Stimulated activated CD8-positive, alpha-beta memory T cell treated with anti-CD3 and anti-CD28 coated beads, Interleukin-2, amount 100 ng/mL, for 48 hours (primary cell): ENCODE data around the gene TRPC1.
"Not testable (repeated sequence)": the region's sequence is repeated elsewhere in the genome, so short reads cannot be mapped to it uniquely, and the experiment has no call there.

Experiments used
- DNase-seq, 2 donors: peaks; one replicate each; pipeline ENCODE4 v3.0.0-alpha.2; 2020; ENCODE audit warnings: low read depth in 2 of 2

Gene TRPC1

DNA sequence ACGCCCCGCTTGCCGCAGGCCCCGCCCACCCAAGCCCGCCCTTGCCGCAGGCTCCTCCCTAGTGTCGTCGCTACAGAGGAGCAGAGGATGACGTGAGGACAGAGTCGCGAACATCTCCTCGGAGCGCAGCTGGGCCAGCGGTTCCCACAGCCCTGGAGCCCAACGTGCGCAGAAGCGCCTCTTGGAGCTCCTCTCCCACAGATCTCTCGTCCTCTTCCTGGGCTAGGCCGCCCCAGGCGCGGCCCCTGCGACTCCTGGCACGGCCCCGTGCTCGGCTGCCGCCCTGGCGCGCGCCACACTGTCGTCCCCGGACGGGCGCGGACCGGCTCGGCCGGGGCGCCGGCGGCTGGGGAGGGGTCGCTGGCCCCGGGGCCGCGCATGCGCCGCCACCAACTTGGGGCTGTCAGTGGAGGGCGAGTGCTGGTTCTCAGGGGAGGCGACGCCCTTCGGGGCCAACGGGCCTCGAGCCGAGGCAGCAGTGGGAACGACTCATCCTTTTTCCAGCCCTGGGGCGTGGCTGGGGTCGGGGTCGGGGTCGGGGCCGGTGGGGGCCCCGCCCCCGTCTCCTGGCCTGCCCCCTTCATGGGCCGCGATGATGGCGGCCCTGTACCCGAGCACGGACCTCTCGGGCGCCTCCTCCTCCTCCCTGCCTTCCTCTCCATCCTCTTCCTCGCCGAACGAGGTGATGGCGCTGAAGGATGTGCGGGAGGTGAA lies at the start of gene TRPC1:
TRPC1 (plus strand) TSS at position 67 of the 714 bp plus-strand sequence; CDS start at position 593, 526 bp downstream.
- DNase-seq, result peak; percentile 52 to 57

DNA sequence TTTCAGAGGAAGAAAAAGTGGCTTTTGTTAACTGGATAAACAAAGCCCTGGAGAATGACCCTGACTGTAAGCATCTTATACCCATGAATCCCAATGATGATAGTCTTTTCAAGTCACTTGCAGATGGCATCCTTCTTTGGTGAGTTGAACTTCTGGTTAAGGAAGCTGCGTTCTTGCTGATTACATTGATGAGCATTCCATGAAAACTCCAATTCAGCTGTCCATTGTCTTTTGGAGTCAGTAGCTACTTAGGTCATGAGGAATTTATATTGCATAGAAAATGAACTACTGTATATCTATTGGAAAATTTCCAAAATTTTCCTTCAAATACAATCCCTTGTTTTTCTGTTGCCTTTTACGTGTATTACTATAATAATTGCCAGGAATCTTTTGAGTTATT lies 47.7 kb upstream of the TRPC1 start:
- DNase-seq, result no peak

GRCh38 chr3:142680710-142681109 lies 43.1 kb upstream of the TRPC1 start:
- DNase-seq, result no peak

- DNase-seq, result no peak
Observed at GRCh38 chr3:142690613-142691012, 33.2 kb upstream of the TRPC1 start.

DNA sequence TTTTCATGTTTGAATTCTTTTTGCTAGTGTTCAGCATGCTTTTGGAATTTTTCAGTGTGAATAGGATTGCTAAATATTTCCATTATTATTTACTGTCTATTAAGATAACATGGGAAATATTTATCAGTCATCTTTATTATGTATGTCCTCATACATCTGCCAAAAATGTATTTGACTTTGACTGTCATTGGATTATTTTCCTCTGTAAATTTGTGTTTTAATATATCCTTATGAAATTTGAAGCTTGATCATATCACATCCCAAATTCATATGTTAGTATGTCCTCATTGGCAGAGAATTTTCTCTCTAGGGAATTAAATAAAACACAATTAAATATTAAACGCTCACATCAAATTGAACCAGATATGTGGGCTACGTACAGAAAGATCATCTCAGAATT lies 32.3 kb upstream of the TRPC1 start:
- no peak for DNase-seq

GRCh38 chr3:142693136-142693853 lies 30.5 kb upstream of the TRPC1 start:
- no peak for DNase-seq

- no peak for DNase-seq
Observed at GRCh38 chr3:142694225-142694624, 29.6 kb upstream of the TRPC1 start.

- DNase-seq, result no peak
Observed at GRCh38 chr3:142705198-142705597, 18.6 kb upstream of the TRPC1 start.

DNA sequence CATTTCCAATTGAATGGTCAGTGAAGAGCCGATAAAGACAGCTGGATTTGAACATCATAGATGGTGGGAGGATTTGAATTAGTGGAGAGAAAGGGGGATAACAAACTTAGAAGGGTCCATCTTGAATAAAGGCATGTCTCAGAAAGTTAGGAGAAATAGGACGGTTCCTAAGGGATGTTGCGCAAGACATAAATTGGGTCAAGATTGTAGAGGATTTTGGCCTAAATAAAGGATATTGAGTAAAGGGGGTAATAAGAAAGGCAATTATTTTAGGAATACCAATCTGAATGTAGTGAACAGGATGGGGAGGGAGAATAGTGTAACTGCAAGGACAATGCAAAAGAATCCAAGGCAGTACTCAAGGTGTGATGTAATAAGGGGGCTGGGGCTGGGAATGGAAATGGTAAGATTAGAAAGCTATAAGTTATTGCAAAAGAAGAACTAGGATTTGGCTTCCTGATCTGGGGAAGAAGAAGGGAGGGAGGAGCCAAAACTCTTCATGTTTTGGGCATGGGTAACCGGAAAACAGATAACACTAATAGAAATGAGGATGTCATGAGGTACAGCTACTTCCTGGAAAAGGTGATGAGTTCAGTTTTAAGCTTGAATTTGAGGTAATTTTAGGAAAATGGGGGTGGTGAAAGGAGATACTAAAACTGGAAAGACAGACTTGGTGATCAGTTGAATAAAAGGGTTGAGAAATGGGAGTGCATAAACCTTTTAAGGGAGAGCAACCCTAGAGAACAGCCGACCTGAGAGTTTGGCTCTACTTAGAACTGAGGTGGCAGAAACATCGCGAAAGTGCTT lies 17.3 kb upstream of the TRPC1 start:
- DNase-seq, result no peak

DNA sequence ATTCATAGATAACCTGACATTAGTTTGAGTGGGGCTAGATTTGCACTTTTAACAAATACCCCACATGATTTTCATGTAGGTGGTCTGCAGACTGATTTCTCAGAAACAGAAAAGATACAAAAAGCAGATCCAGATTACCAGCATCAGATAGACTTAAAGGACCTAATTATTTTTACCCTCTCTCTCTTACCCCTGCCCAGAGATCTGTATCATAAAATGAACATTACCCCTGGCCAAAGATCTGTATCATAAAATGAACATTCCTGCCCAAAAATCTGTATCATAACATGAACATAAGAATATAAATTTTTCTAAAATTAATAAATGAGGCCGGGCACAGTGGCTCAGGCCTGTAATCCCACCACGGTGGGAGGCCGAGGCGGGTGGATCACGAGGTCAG lies 14.6 kb upstream of the TRPC1 start:
- DNase-seq, result no peak

DNA sequence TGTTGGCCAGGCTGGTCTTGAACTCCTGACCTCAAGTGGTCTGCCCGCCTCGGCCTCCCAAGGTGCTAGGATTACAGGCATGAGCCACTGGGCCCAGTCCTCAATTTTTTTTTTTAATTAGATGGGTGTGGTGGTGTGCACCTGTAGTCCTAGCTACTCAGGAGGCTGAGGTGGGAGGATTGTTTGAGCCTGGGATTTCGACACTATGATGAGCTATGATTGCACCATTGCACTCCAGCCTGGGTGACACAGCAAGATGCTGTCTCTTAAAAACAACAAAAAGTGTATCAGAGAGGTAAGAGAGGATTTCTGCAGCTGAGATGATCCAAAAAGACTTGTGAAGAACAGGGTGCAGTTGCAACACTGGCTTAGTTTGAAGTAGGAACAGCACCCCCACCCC lies 9.0 kb upstream of the TRPC1 start:
- not testable (repeated sequence) for DNase-seq

- DNase-seq, result no peak
Observed at GRCh38 chr3:142716102-142716501, 7.7 kb upstream of the TRPC1 start.

DNA sequence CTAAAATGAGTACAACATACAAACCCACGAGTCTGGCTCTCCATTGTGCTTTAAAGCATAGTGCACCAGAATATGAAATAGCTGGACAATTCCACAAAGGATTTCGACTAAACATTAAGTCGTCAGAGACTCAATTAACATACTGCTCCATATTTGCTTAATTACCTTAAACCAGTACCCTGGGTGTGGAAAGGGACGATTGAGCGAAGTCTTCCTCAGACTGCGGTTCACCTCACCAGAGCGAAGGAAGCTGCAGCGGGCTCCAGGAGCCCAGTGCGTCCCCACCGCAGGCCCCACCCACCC lies 218 bp upstream of the TRPC1 start:
- DNase-seq, result no peak

- DNase-seq, result peak; percentile 3 to 4
Observed at GRCh38 chr3:142724682-142725356, 985 bp downstream of the TRPC1 start.

DNA sequence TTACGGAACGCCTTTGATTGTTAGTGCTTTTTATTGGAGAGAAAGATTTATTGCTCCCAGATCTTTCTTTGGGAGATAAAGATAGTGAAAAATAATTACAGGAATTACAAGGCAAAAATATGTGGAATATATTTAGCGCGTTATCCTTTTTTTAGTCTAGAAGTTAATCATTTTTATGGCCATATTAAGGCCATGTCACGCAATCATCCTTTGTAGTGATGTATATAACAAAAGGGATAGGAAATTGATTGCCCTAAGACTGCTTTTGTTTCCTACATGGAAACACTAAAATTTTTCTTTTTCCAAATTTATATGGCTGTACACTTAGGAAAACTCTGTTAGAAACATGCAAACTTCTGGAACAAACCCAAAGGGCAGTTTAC lies 1.5 kb downstream of the TRPC1 start:
- DNase-seq, result no peak

DNA sequence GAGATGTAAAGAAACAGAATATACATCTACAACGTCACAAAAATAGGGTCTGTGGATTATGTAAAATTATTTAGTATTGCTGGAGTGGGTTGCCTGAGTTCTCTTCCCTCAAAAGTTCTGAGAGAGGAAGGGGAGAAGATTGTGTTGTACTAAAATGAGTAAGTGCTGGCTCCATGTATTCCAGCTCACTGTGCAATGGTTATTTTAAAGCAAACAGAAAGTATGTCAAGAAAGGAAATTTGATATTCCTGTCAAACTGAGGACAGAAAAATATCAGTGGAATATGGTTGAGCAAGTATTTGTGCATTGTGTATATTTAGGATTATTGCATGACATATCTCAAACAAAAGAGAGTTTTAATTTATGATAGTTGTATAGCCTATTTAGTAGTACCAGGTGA lies 2.2 kb downstream of the TRPC1 start:
- DNase-seq, result no peak

- no peak for DNase-seq
Observed at GRCh38 chr3:142732066-142732465, 8.2 kb downstream of the TRPC1 start.

GRCh38 chr3:142734834-142735233 lies 11.0 kb downstream of the TRPC1 start:
- no peak for DNase-seq

DNA sequence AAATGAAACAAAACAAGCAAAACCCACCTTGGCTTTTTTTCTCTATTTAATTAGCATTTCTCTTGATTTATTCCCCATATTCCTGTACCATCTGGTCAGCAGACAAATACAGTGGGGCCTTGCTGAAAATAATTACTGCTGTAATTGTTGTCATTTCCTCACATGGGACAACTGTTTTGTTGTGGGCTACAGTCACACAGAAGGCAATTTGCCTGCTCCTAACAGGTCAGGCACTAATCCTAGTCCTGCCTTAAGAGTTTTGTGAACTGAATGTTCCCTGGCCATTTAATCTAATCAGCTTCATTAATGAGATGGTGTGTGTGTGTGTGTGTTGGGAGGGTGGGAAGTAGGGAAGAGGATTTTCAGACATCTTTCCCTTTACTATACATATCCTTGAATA lies 11.6 kb downstream of the TRPC1 start:
- no peak for DNase-seq

DNA sequence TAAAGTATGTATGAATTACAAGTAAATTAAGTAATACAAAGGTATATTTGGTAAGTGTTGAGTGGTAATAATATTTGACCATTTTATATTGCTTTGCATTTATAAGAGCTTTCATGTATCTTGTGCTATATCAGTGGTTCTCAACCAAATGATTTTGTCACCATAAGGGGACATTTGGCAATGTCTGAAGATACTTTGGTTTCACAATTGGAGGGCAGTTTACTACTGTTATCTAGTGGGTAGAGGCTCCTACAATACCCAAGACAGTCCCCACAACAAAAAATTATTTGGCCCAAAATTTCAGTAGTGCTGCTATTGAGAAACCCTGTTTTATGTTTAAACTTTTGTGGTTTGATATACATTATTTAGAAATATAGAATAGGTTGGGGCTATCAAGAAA lies 14.6 kb downstream of the TRPC1 start:
- DNase-seq, result no peak

GRCh38 chr3:142746646-142747045 lies 22.8 kb downstream of the TRPC1 start:
- DNase-seq, result no peak

GRCh38 chr3:142750531-142750930 lies 26.7 kb downstream of the TRPC1 start:
- not testable (repeated sequence) for DNase-seq
